IMR-90 (cell line): ENCODE measurements around the gene MYO9A. TPM values are rescaled to one million over a fixed set of nuclear protein-coding genes. Genes with fewer than 3 reads are reported as not detected.

Experiments
- ATAC-seq: fragments of 200-7000 bp; cut with Tn5 transposase; 2 replicates; pipeline ENCODE4 v1.9.1; 2020; ENCODE audit warnings: low read depth, mild to moderate bottlenecking, moderate library complexity
- BruUV-seq: library from RNA; stranded (reverse); fragments of 400-500 nt; replicated peaks from 2 replicates; lab custom pipeline; 2021; lab: Mats Ljungman, UMichigan
- CTCF ChIA-PET: fragments of 300-600 bp; formaldehyde crosslinking; extraction: SDS; loops from one replicate; lab custom pipeline; 2021; ENCODE audit warnings: antibody characterized with exemption; lab: Yijun Ruan, JAX
- POLR2A ChIA-PET: fragments of 300-600 bp; sonication (Branson Sonifier 250); formaldehyde crosslinking; loops from one replicate; lab custom pipeline; 2022; ENCODE audit warnings: antibody characterized with exemption; ENCODE audit not compliant: unreplicated experiment; lab: Charles Lee
- DNase-seq: peaks from one replicate; pipeline ENCODE4 v3.0.0; 2013
- H2AFZ ChIP-seq: replicated peaks from 2 replicates; pipeline ENCODE3; 2013; ENCODE audit warnings: low read length, mild to moderate bottlenecking; ENCODE audit not compliant: poor library complexity
- H2AK5ac ChIP-seq: 2 replicates; pipeline ENCODE4 v1.6.1; 2013; ENCODE audit warnings: low read depth, low read length, inconsistent platforms
- H2AK9ac ChIP-seq: replicated peaks from 2 replicates; pipeline ENCODE3; 2013; ENCODE audit warnings: mild to moderate bottlenecking, low read depth, low read length, moderate library complexity; ENCODE audit not compliant: poor library complexity
- H2BK120ac ChIP-seq: 2 replicates; pipeline ENCODE4 v1.6.1; 2013; ENCODE audit warnings: low read depth, low read length, inconsistent platforms
- H2BK15ac ChIP-seq: 3 replicates; pipeline ENCODE4 v1.6.1; 2013; ENCODE audit warnings: low read depth, low read length, inconsistent platforms
- H2BK20ac ChIP-seq: 2 replicates; pipeline ENCODE4 v1.6.1; 2013; ENCODE audit warnings: low read depth, mild to moderate bottlenecking, inconsistent platforms, low read length, moderate library complexity
- H2BK5ac ChIP-seq: 2 replicates; pipeline ENCODE4 v1.6.1; 2013; ENCODE audit warnings: mild to moderate bottlenecking, low read depth, low read length, inconsistent platforms; ENCODE audit not compliant: poor library complexity, severe bottlenecking
- H3K14ac ChIP-seq: replicated peaks from 2 replicates; pipeline ENCODE4 v1.6.1; 2013; ENCODE audit warnings: low read depth, low read length, inconsistent platforms
- H3K18ac ChIP-seq: 2 replicates; pipeline ENCODE4 v1.6.1; 2013; ENCODE audit warnings: low read depth, low read length, control low read depth
- H3K23ac ChIP-seq: 2 replicates; pipeline ENCODE4 v1.6.1; 2013; ENCODE audit warnings: low read depth, low read length, inconsistent platforms
- H3K27ac ChIP-seq: 2 replicates; pipeline ENCODE4 v1.5.1; 2013; ENCODE audit warnings: mild to moderate bottlenecking, control low read depth, low read length; ENCODE audit not compliant: insufficient read depth
- H3K27me3 ChIP-seq: 2 replicates; pipeline ENCODE4 v1.6.1; 2013; ENCODE audit warnings: low read length; ENCODE audit not compliant: control insufficient read depth, insufficient read depth
- H3K36me3 ChIP-seq: 2 replicates; pipeline ENCODE4 v1.6.1; 2013; ENCODE audit warnings: low read length, mixed read lengths; ENCODE audit not compliant: control insufficient read depth, insufficient read depth
- H3K4ac ChIP-seq: 2 replicates; pipeline ENCODE4 v1.6.1; 2013; ENCODE audit warnings: low read depth, low read length, inconsistent platforms
- H3K4me1 ChIP-seq: 2 replicates; pipeline ENCODE4 v1.6.1; 2013; ENCODE audit warnings: low read length, mixed read lengths; ENCODE audit not compliant: control insufficient read depth, insufficient read depth
- H3K4me2 ChIP-seq: 2 replicates; pipeline ENCODE4 v1.6.1; 2013; ENCODE audit warnings: low read depth, mild to moderate bottlenecking, control low read depth, low read length, moderate library complexity
- H3K4me3 ChIP-seq: 2 replicates; pipeline ENCODE4 v1.5.1; 2013; ENCODE audit warnings: low read depth, mild to moderate bottlenecking, control low read depth, low read length, moderate library complexity; ENCODE audit not compliant: insufficient read depth
- H3K56ac ChIP-seq: 2 replicates; pipeline ENCODE4 v1.6.1; 2013; ENCODE audit warnings: low read length, inconsistent platforms; ENCODE audit not compliant: insufficient read depth; ENCODE audit errors: extremely low read depth
- H3K79me1 ChIP-seq, 2 experiments: 2 replicates each; pipeline ENCODE4 v1.6.1; 2013; ENCODE audit warnings: low read length in 2 of 2, inconsistent platforms in 1 of 2, low read depth in 1 of 2
- H3K9ac ChIP-seq: 2 replicates; pipeline ENCODE4 v1.6.1; 2013; ENCODE audit warnings: low read depth, low read length, control low read depth
- H3K9me1 ChIP-seq: 2 replicates; pipeline ENCODE4 v1.6.1; 2013; ENCODE audit warnings: low read length, inconsistent platforms; ENCODE audit not compliant: insufficient read depth
- H3K9me3 ChIP-seq: 2 replicates; pipeline ENCODE4 v1.6.1; 2013; ENCODE audit warnings: low read length; ENCODE audit not compliant: control insufficient read depth, insufficient read depth
- H4K20me1 ChIP-seq: 2 replicates; pipeline ENCODE4 v1.6.1; 2013; ENCODE audit warnings: low read length, inconsistent platforms; ENCODE audit not compliant: insufficient read depth
- H4K5ac ChIP-seq: 2 replicates; pipeline ENCODE4 v1.6.1; 2013; ENCODE audit warnings: mild to moderate bottlenecking, low read depth, low read length, control low read depth
- H4K8ac ChIP-seq, 2 experiments: 2 replicates each; pipeline ENCODE4 v1.6.1; 2013; ENCODE audit warnings: low read depth in 2 of 2, low read length in 2 of 2, control low read depth in 1 of 2, inconsistent platforms in 1 of 2
- H4K91ac ChIP-seq: 2 replicates; pipeline ENCODE4 v1.6.1; 2013; ENCODE audit warnings: low read depth, low read length, inconsistent platforms; ENCODE audit not compliant: insufficient read depth
- BHLHE40 ChIP-seq: fragments of 150-350 bp; IDR thresholded peaks from 2 replicates; pipeline ENCODE4 v1.6.1; 2016; ENCODE audit warnings: mild to moderate bottlenecking, low read depth, low read length
- CEBPB ChIP-seq: IDR thresholded peaks from 2 replicates; pipeline ENCODE4 v1.6.1; 2012; ENCODE audit warnings: low read depth, low read length, improper control_type of control experiment
- CHD1 ChIP-seq: IDR thresholded peaks from 2 replicates; pipeline ENCODE4 v1.6.1; 2012; ENCODE audit warnings: low read depth, low read length, improper control_type of control experiment
- FOS ChIP-seq: fragments of 150-350 bp; IDR thresholded peaks from 2 replicates; pipeline ENCODE4 v1.6.1; 2016; ENCODE audit warnings: low read depth, low read length
- MAFK ChIP-seq: IDR thresholded peaks from 2 replicates; pipeline ENCODE4 v1.6.1; 2012; ENCODE audit warnings: low read depth, low read length, improper control_type of control experiment
- MAZ ChIP-seq: IDR thresholded peaks from 2 replicates; pipeline ENCODE4 v1.6.1; 2012; ENCODE audit warnings: low read depth, mild to moderate bottlenecking, low read length, improper control_type of control experiment, moderate library complexity, borderline replicate concordance
- MXI1 ChIP-seq: IDR thresholded peaks from 2 replicates; pipeline ENCODE4 v1.6.1; 2012; ENCODE audit warnings: low read depth, mild to moderate bottlenecking, low read length, moderate library complexity, borderline replicate concordance
- NFE2L2 ChIP-seq: fragments of 150-350 bp; IDR thresholded peaks from 2 replicates; pipeline ENCODE4 v1.6.1; 2016; ENCODE audit warnings: low read depth, mild to moderate bottlenecking, low read length
- POLR2A ChIP-seq: IDR thresholded peaks from 2 replicates; pipeline ENCODE4 v1.6.1; 2012; ENCODE audit warnings: mild to moderate bottlenecking, low read depth, low read length
- RAD21 ChIP-seq: IDR thresholded peaks from 2 replicates; pipeline ENCODE4 v1.6.1; 2012; ENCODE audit warnings: low read length, improper control_type of control experiment
- RCOR1 ChIP-seq: IDR thresholded peaks from 2 replicates; pipeline ENCODE4 v1.6.1; 2012; ENCODE audit warnings: mild to moderate bottlenecking, low read length, improper control_type of control experiment; ENCODE audit not compliant: insufficient replicate concordance
- RFX5 ChIP-seq: IDR thresholded peaks from 2 replicates; pipeline ENCODE4 v1.8.0; 2012; ENCODE audit warnings: low read depth, mild to moderate bottlenecking, low read length, moderate library complexity
- SMC3 ChIP-seq: fragments of 150-350 bp; IDR thresholded peaks from 2 replicates; pipeline ENCODE4 v1.6.1; 2016; ENCODE audit warnings: low read depth, mild to moderate bottlenecking, antibody characterized with exemption, low read length, moderate library complexity
- WGBS, 2 experiments: methylation state at CpG; one replicate each; pipeline versions ENCODE4 v1.1.5 to v1.1.7; 2013; ENCODE audit warnings: missing lambda C conversion rate in 2 of 2; ENCODE audit not compliant: insufficient read length in 1 of 2; ENCODE audit errors: extremely low coverage in 2 of 2; 5-methylcytosine and 5-hydroxymethylcytosine counted together
- dilution Hi-C: fragments of 300-500 bp; cut with HindIII; formaldehyde crosslinking; loops from one replicate; pipeline ENCODE4 v1.14.3; 2018; ENCODE audit warnings: low sequenced_read_pairs; ENCODE audit not compliant: unreplicated experiment
- in situ Hi-C: fragments of 300-500 bp; cut with MboI; formaldehyde crosslinking; loops from 3 replicates; pipeline ENCODE4 v1.14.3; 2019; ENCODE audit warnings: low sequenced_read_pairs, inconsistent platforms, mixed read lengths
- intact Hi-C: fragments of 100-400 bp; cut with micrococcal nuclease; formaldehyde crosslinking; loops from 2 replicates; pipeline ENCODE4 v1.10.0; 2022
- polyA plus RNA-seq, 3 experiments: library from polyadenylated mRNA; depleted of rRNA; stranded (reverse); fragments of >200 nt; gene quantifications; 2 replicates each; pipeline ENCODE4 v1.2.3, GENCODE V29; 2012; ENCODE audit warnings: low replicate concordance in 1 of 3
- total RNA-seq: library from RNA; depleted of rRNA; stranded (reverse); fragments of >200 nt; gene quantifications from 2 replicates; pipeline ENCODE4 v1.2.3, GENCODE V29; 2012
- TF ChIP-seq, protein P1 (sequence below): conservative IDR thresholded peaks from 2 replicates; pipeline ENCODE4 v1.5.1; 2012; ENCODE audit warnings: mild to moderate bottlenecking, low read depth, low read length, improper control_type of control experiment
- TF ChIP-seq, protein P2 (sequence below): fragments of 150-350 bp; IDR thresholded peaks from 2 replicates; pipeline ENCODE4 v1.6.1; 2017; ENCODE audit warnings: mild to moderate bottlenecking, antibody characterized with exemption, low read length, low read depth
- TF ChIP-seq, protein P3 (sequence below): fragments of 150-350 bp; IDR thresholded peaks from 2 replicates; pipeline ENCODE4 v1.6.1; 2016; ENCODE audit warnings: low read depth, mild to moderate bottlenecking, low read length, moderate library complexity, borderline replicate concordance

Gene MYO9A
- total and polyA plus RNA-seq, 2 of the 4 experiments (the other 2 are of a cell fraction): 6.0 to 49.5 TPM

DNA sequence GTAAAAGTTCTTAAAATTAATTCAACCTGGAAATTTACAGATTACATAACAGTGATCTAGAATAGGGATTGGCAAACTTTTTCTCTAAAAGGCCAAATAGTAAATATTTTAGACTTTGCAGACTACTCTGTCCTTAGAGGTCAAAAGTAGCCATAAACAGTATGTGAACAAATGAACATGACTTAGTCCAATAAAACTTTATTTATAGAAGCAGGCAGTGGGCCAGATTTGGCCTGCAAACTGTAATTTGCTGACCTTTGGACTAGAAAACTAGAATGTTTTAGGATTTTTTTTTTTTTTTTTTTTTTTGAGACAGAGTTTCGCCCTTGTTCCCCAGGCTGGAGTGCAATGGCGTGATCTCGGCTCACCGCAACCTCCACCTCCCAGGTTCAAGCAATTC is 12.3 kb upstream of the MYO9A start:
- H4K20me1 ChIP-seq: no peaks in the 10 kb centered on the region
- H3K4me2 ChIP-seq: no peak overlapping the region
- no peak overlapping the region for H4K5ac ChIP-seq
- no CpG with 5 or more reads among the region's 4 CpGs for WGBS, 2 experiments
- no peaks in the 10 kb centered on the region for H3K27me3 ChIP-seq
- H3K56ac ChIP-seq: no peak overlapping the region
- H3K18ac ChIP-seq: no peak overlapping the region
- no peaks in the 10 kb centered on the region; a peak in 1 of 4 replicates for H3K79me1 ChIP-seq
- ATAC-seq: no peak
- H2AFZ ChIP-seq: no peak overlapping the region
- no peak overlapping the region for H2BK20ac ChIP-seq
- no peak overlapping the region for H2AK5ac ChIP-seq
- no peaks in the 10 kb centered on the region for H3K9me1 ChIP-seq
- H3K27ac ChIP-seq: no peak overlapping the region
- H3K9me3 ChIP-seq: no peaks in the 10 kb centered on the region
- DNase-seq: no peak
- intact Hi-C loops (no loop called here), dilution Hi-C loops (no loop called here), in situ Hi-C loops (no loop called here)
- H3K36me3 ChIP-seq: no peaks in the 10 kb centered on the region
- no TSS peak for BruUV-seq
- no peak overlapping the region for H2BK15ac ChIP-seq
- H2AK9ac ChIP-seq: no peak overlapping the region
- POLR2A ChIA-PET: no interaction called here
- CTCF ChIA-PET: no interaction called here
- TF ChIP-seq, protein P1, sequence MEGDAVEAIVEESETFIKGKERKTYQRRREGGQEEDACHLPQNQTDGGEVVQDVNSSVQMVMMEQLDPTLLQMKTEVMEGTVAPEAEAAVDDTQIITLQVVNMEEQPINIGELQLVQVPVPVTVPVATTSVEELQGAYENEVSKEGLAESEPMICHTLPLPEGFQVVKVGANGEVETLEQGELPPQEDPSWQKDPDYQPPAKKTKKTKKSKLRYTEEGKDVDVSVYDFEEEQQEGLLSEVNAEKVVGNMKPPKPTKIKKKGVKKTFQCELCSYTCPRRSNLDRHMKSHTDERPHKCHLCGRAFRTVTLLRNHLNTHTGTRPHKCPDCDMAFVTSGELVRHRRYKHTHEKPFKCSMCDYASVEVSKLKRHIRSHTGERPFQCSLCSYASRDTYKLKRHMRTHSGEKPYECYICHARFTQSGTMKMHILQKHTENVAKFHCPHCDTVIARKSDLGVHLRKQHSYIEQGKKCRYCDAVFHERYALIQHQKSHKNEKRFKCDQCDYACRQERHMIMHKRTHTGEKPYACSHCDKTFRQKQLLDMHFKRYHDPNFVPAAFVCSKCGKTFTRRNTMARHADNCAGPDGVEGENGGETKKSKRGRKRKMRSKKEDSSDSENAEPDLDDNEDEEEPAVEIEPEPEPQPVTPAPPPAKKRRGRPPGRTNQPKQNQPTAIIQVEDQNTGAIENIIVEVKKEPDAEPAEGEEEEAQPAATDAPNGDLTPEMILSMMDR: no peak
- TF ChIP-seq MAFK: no peak
- no peak for TF ChIP-seq MAZ
- no peak for TF ChIP-seq NFE2L2
- TF ChIP-seq, protein P2, sequence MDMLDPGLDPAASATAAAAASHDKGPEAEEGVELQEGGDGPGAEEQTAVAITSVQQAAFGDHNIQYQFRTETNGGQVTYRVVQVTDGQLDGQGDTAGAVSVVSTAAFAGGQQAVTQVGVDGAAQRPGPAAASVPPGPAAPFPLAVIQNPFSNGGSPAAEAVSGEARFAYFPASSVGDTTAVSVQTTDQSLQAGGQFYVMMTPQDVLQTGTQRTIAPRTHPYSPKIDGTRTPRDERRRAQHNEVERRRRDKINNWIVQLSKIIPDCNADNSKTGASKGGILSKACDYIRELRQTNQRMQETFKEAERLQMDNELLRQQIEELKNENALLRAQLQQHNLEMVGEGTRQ: no peak
- no peak for TF ChIP-seq SMC3
- no peak for TF ChIP-seq RAD21
- TF ChIP-seq POLR2A: no peak
- no peak for TF ChIP-seq RCOR1
- no peak for TF ChIP-seq CHD1
- no peak for TF ChIP-seq CEBPB
- TF ChIP-seq, protein P3, sequence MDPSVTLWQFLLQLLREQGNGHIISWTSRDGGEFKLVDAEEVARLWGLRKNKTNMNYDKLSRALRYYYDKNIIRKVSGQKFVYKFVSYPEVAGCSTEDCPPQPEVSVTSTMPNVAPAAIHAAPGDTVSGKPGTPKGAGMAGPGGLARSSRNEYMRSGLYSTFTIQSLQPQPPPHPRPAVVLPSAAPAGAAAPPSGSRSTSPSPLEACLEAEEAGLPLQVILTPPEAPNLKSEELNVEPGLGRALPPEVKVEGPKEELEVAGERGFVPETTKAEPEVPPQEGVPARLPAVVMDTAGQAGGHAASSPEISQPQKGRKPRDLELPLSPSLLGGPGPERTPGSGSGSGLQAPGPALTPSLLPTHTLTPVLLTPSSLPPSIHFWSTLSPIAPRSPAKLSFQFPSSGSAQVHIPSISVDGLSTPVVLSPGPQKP: no peak
- no peak for TF ChIP-seq RFX5
- TF ChIP-seq BHLHE40: no peak
- TF ChIP-seq MXI1: no peak
- no peak for TF ChIP-seq FOS
- no peak overlapping the region for H2BK120ac ChIP-seq
- no peak overlapping the region for H3K9ac ChIP-seq
- H3K4me3 ChIP-seq: no peak overlapping the region
- no peaks in the 10 kb centered on the region for H3K4me1 ChIP-seq
- H2BK5ac ChIP-seq: no peak overlapping the region
- no peak overlapping the region for H3K23ac ChIP-seq
- no peak overlapping the region for H3K4ac ChIP-seq
- H3K14ac ChIP-seq: no peak overlapping the region
- H4K8ac ChIP-seq: no peak overlapping the region
- H4K91ac ChIP-seq: no peak overlapping the region
